Stomach (tissue), 9 donors: Measurements from ENCODE around the gene DPYSL5. TPM values are rescaled to one million over a fixed set of nuclear protein-coding genes. Genes with fewer than 3 reads are reported as not detected.
A peak's percentile ranks its signal among the peaks of the same experiment; 100 is the strongest.

Experiments
- DNase-seq, 2 donors: peaks; one replicate each; pipeline versions ENCODE4 v3.0.0 to v3.0.0-alpha.2; 2013 to 2019
- H3K27ac ChIP-seq, 5 donors: fragments of 200-600 bp in 4 of 5; sonication (generic) in 4 of 5; one replicate each; pipeline ENCODE4 v1.5.1; 2013 to 2019; ENCODE audit warnings: mild to moderate bottlenecking in 1 of 5, moderate library complexity in 1 of 5
- H3K27me3 ChIP-seq, 3 donors: fragments of 200-600 bp; sonication (generic); one replicate each; pipeline ENCODE4 v1.5.1; 2017 to 2019; ENCODE audit warnings: mixed run types in 1 of 3
- H3K36me3 ChIP-seq, 4 donors: fragments of 200-600 bp; sonication (generic); 1 replicate in 3 of 4; 2 replicates in 1 of 4; pipeline ENCODE4 v1.5.1; 2016 to 2019
- H3K4me1 ChIP-seq, 4 donors: fragments of 200-600 bp; sonication (generic); one replicate each; pipeline ENCODE4 v1.5.1; 2016 to 2019
- H3K4me3 ChIP-seq, 4 donors: fragments of 200-600 bp; sonication (generic) in 3 of 4; one replicate each; pipeline ENCODE4 v1.5.1; 2016 to 2019; ENCODE audit warnings: mild to moderate bottlenecking in 1 of 4
- H3K9me3 ChIP-seq, 4 donors: fragments of 200-600 bp; sonication (generic); one replicate each; pipeline ENCODE4 v1.5.1; 2016 to 2019
- CTCF ChIP-seq, 7 experiments: fragments of 450-650 bp in 4 of 7; fragments of 200-600 bp in 3 of 7; sonication (generic) in 3 of 7; IDR thresholded peaks; one replicate each; pipeline ENCODE4 v1.5.1; 2016 to 2019; ENCODE audit warnings: antibody characterized with exemption in 7 of 7, control low read depth in 2 of 7, mild to moderate bottlenecking in 1 of 7
- EP300 ChIP-seq: sonication (generic); formaldehyde crosslinking; IDR thresholded peaks from one replicate; pipeline ENCODE4 v1.6.1; 2017; ENCODE audit warnings: antibody characterized with exemption
- POLR2A ChIP-seq, 4 donors: fragments of 450-650 bp; IDR thresholded peaks; one replicate each; pipeline ENCODE4 v1.6.1; 2016; ENCODE audit warnings: antibody characterized with exemption in 4 of 4, control low read depth in 2 of 4, mild to moderate bottlenecking in 1 of 4, moderate library complexity in 1 of 4
- POLR2AphosphoS5 ChIP-seq, 3 donors: sonication (generic); formaldehyde crosslinking; IDR thresholded peaks; one replicate each; pipeline ENCODE4 v1.6.1; 2016; ENCODE audit warnings: antibody characterized with exemption in 3 of 3
- WGBS, 5 donors: extraction: QIAGEN DNeasy Blood & Tissue Kit in 3 of 5; methylation state at CpG; one replicate each; pipeline versions ENCODE4 v1.1.5 to v1.1.7; 2013 to 2018; 5-methylcytosine and 5-hydroxymethylcytosine counted together
- intact Hi-C: fragments of 100-400 bp; cut with DNase I; formaldehyde crosslinking; loops from one replicate; pipeline ENCODE4 v1.15.1; 2023; ENCODE audit warnings: low total_unique reads
- polyA plus RNA-seq, 3 donors: library from polyadenylated mRNA; stranded (reverse); fragments of 200-250 nt; gene quantifications; one replicate each; pipeline ENCODE4 v1.2.3, GENCODE V29; 2013
- total RNA-seq, 5 donors: library from RNA; depleted of rRNA; stranded (reverse); fragments of >200 nt; gene quantifications; one replicate each; pipeline versions ENCODE4 v1.1.0 to v1.2.3, GENCODE V29; 2014 to 2016
- donor health status: healthy with polysubstance abuse.
- donor health status: Bipolar disorder and iron deficiency.
- donor health status: healthy.

Gene DPYSL5
- total and polyA plus RNA-seq, 8 donors: 0.06 to 0.55 TPM; not detected in 6

GRCh38 chr2:26849056-26849999 lies 1.4 kb downstream of the DPYSL5 start:
- intact Hi-C loops: loop anchor here (5.0 kb wide), 1 partner anchor 93 kb away; no protein-coding TSS in a partner anchor
- H3K4me3 ChIP-seq: peak overlapping the region in 3 of 4 donors; percentile 38 to 46 (median 40)
- no peaks in the 10 kb centered on the region for H3K9me3 ChIP-seq
- peaks cover 32 to 40% (median 37%) of the 10 kb centered on the region in 4 donors for H3K4me1 ChIP-seq
- no peak overlapping the region for H3K27ac ChIP-seq
- no peak for TF ChIP-seq POLR2AphosphoS5 (IDR thresholded peaks at IDR 0.05)
- TF ChIP-seq POLR2A (IDR thresholded peaks at IDR 0.05): no peak
- TF ChIP-seq EP300: no peak
- no peak for TF ChIP-seq CTCF (IDR thresholded peaks at IDR 0.05)
- 1 to 3% (median 2%) methylated on average over 46 to 75 of the region's 75 CpGs for WGBS, 5 donors
- DNase-seq: peak in 1 of 2 donors; percentile 51
- no peaks in the 10 kb centered on the region for H3K36me3 ChIP-seq
- H3K27me3 ChIP-seq: peaks cover 32 to 99% (median 77%) of the 10 kb centered on the region in 3 donors

- TF ChIP-seq EP300 (no peak), CTCF (IDR thresholded peaks at IDR 0.05) (no peak), POLR2A (IDR thresholded peaks at IDR 0.05) (no peak), POLR2AphosphoS5 (IDR thresholded peaks at IDR 0.05) (no peak)
- Histone ChIP-seq H3K9me3 (no peaks in the 10 kb centered on the region), H3K4me1 (peaks cover 32 to 40% (median 37%) of the 10 kb centered on the region in 4 donors), H3K27me3 (peaks cover 32 to 98% (median 72%) of the 10 kb centered on the region in 3 donors), H3K36me3 (no peaks in the 10 kb centered on the region), H3K4me3 (peak overlapping the region in 1 of 4 donors; percentile 46), H3K27ac (no peak overlapping the region)
- WGBS, 5 donors: 16 to 52% (median 18%) methylated on average over 11 to 25 of the region's 25 CpGs
- peak in 1 of 2 donors; percentile 20 for DNase-seq
- intact Hi-C loops: loop anchor here (5.0 kb wide), 1 partner anchor 92 kb away; no protein-coding TSS in a partner anchor
Observed at GRCh38 chr2:26850000-26850431, 2.1 kb downstream of the DPYSL5 start.

GRCh38 chr2:26850505-26850904 lies 2.6 kb downstream of the DPYSL5 start:
- no peak for DNase-seq
- Histone ChIP-seq H3K27ac (no peak overlapping the region), H3K4me3 (no peak overlapping the region), H3K27me3 (peaks cover 32 to 98% (median 72%) of the 10 kb centered on the region in 3 donors), H3K4me1 (peaks cover 32 to 40% (median 37%) of the 10 kb centered on the region in 4 donors), H3K36me3 (no peaks in the 10 kb centered on the region), H3K9me3 (no peaks in the 10 kb centered on the region)
- no peak for TF ChIP-seq EP300
- TF ChIP-seq CTCF (IDR thresholded peaks at IDR 0.05): no peak
- TF ChIP-seq POLR2AphosphoS5 (IDR thresholded peaks at IDR 0.05): no peak
- no peak for TF ChIP-seq POLR2A (IDR thresholded peaks at IDR 0.05)
- intact Hi-C loops: no loop called here
- WGBS, 5 donors: 78 to 96% (median 83%) methylated on average over 1 of the region's 1 CpG

- H3K9me3 ChIP-seq: no peaks in the 10 kb centered on the region
- peaks cover 23 to 25% (median 24%) of the 10 kb centered on the region in 4 donors for H3K4me1 ChIP-seq
- peak in 1 of 2 donors; percentile 23 for DNase-seq
- no peaks in the 10 kb centered on the region for H3K36me3 ChIP-seq
- intact Hi-C loops: no loop called here
- H3K27ac ChIP-seq: no peak overlapping the region
- H3K4me3 ChIP-seq: no peak overlapping the region
- WGBS, 5 donors: 31 to 43% (median 38%) methylated on average over 7 of the region's 7 CpGs
- TF ChIP-seq POLR2A (IDR thresholded peaks at IDR 0.05) (no peak), EP300 (no peak), CTCF (IDR thresholded peaks at IDR 0.05) (no peak), POLR2AphosphoS5 (IDR thresholded peaks at IDR 0.05) (no peak)
- peaks cover 23 to 93% (median 53%) of the 10 kb centered on the region in 3 donors for H3K27me3 ChIP-seq
Observed at GRCh38 chr2:26852405-26853306, 4.7 kb downstream of the DPYSL5 start.
